NCI-H2171 treated with DMSO at 0.1 percent for 48 hours (cell line): ENCODE data around the gene MRFAP1.
A peak's percentile ranks its signal among the peaks of the same experiment; 100 is the strongest.

Experiments
- DNase-seq: peaks from one replicate; lab custom pipeline; 2025; lab: John Stamatoyannopoulos, UW

Gene MRFAP1

GRCh38 chr4:6640292-6641163 is at the start of gene MRFAP1:
TSS of gene MRFAP1 (plus strand) at chr4:6640685. CDS start at chr4:6640863, 178 bp downstream.
- peak; percentile 86 for DNase-seq

- DNase-seq, result peak; percentile 95
Measured at GRCh38 chr4:6591313-6591712, 49.2 kb upstream of the MRFAP1 start.

GRCh38 chr4:6591781-6592180 is 48.7 kb upstream of the MRFAP1 start:
- DNase-seq, result no peak

DNA sequence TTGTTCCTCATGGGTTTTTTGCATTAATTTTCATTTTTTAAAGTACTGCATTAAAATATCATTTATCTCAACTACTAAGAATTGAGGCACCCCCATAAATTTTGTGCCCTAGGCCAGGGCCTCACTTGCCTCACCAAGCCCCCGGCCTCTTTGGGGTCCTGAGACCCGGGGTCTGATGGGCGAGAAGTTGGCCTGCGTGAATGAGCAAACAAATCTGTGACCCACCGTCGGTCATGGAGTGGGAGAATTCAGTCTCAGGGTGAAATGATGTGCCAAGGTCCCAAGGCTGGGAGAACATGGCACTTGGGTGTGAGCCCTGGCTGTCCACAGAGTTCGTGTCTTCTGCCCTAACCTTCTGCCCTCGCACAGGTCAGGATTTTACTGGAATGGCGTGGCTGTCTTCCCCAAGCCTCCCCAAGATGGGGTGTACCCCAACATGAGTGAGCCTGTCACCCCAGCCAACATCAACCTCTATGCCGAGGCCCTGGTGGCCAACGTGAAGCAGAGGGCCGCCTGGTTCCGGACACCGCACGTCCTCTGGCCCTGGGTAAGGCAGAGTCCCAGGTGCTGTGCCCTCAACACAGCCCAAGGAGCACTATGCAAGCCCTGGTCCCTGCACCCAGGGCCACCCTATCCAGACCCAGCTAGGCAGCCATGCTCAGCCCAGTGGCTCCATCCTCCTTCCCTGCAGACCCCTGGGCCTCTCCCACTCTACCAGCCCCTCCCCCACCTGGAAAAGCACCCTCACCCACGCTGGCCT is 47.5 kb upstream of the MRFAP1 start:
- DNase-seq, result no peak

GRCh38 chr4:6594341-6594740 is 46.1 kb upstream of the MRFAP1 start:
- DNase-seq, result no peak

DNA sequence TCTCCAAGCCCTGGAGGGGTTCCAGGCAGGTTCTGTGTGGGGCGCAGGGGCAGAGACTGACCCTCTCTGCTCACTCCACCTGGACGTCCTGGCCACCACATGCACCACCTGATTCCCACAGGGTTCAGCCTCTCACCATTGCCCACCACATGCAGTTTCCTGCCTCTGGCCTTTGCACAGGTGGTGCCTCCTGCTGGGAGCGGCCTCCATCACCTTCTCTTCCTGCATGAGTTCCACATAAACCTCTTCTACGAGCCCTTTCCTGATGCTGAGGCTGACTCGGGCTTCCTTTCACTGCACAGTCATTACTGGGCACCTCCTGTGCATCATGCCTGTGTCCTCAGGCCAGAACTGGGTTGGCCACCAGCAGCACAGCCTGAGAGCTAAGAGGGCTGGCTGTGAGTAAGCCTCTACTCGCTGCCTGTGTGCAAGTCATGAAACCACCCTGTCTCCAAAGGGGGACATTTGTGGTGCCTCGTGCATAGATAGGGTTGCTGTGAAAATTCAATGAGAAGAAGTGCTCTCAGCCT is 45.6 kb upstream of the MRFAP1 start:
- DNase-seq, result no peak

DNA sequence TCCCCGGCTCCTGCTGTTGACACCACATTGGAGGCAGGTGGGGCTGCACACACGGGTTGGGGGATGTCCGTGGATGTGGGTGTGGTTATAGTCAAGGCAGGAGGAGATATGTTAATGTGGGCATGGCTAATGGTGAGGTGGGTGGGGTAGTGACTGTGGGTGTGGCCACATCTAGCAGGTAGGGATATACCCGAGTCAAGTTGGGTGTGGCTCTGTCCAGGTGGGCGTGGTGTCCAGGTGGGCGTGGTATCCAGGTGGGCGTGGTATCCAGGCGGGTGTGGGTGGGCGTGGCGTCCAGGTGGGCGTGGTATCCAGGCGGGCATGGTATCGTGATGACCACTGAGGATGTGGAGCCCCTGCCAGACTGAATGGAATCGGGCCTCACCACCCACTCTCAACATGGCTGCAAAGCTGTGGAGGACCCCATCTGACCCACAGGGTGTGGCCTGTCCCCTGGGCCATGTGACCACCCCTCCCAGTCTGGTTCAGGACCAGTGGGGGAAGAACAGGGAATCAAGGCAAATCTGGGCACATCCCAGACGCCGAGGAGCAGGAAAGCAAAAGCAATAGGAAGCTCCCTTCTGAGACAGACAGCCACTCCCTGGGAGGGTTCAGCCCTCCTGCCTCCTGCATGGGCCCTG is 44.5 kb upstream of the MRFAP1 start:
- DNase-seq, result no peak

- no peak for DNase-seq
Measured at GRCh38 chr4:6596948-6597347, 43.5 kb upstream of the MRFAP1 start.

GRCh38 chr4:6598127-6598526 is 42.4 kb upstream of the MRFAP1 start:
- no peak for DNase-seq

GRCh38 chr4:6598641-6599040 is 41.8 kb upstream of the MRFAP1 start:
- DNase-seq, result no peak

DNA sequence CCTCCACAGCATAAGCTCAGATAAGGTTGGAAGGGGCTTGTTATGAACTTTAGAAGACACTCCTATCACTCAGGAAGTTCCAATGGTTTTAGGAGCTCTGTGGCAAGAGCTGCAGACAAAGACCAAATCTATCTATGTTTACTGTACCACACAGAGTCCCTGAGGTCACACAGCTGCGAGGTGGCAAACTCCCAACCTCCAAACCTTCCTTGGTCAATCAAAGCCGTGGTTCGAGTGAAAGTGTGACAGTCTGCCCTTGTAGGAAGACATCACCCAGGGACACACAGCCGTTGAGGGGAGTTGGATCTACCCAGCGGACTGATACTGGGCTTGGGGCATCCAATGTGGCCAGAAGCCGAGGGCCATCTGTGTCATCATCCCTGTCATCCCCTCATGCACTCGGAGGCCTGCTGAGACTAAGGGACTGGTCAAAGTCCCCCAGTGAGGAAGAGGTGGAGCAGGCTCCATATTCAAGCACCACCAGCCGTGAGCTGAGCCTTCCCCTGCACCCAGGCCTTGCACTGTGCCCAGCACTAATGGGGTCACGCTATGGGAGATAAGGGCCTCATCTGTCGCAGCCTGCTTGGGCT is 38.7 kb upstream of the MRFAP1 start:
- DNase-seq, result no peak

- DNase-seq, result no peak
Measured at GRCh38 chr4:6602289-6602688, 38.2 kb upstream of the MRFAP1 start.

DNA sequence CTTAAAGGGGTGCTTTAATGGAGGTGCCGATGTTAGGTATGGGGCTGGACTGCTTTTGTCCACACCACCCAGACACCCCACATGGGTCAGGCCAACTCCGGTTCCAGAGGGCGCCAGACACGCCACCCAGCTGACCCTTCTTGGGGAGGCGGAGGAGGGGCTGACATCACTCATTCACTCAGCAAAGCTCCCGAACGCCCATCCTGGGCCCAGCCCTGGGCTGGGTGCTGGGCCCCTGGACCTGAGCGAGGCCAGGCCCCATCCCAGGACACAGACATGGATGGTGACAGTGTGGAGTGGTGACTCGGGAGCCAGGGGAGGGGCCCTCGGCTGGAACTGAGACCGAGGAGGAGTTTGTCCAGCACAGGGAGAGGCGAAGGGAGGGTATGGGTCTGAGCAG is 37.4 kb upstream of the MRFAP1 start:
- DNase-seq, result no peak

GRCh38 chr4:6605114-6605513 is 35.4 kb upstream of the MRFAP1 start:
- no peak for DNase-seq

DNA sequence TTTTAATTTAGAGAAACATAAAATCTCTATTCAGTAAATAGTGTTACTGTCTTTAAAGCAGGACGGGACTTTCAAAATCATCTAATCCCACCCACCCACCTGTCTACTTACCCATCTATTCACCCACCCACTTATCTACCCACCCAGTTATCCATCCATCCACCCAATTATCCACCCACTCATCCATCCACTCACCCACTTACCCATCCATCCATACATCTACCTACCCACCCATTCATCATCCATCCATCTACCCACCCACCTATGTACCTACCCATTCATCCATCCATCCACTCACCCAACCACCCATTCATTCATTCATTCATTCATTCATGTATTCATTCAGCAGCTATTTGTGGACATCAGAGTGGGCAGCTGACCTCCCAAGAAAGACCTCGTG is 34.9 kb upstream of the MRFAP1 start:
- no peak for DNase-seq

- DNase-seq, result no peak
Measured at GRCh38 chr4:6606465-6607235, 33.8 kb upstream of the MRFAP1 start.

- no peak for DNase-seq
Measured at GRCh38 chr4:6607368-6608055, 33.0 kb upstream of the MRFAP1 start.

GRCh38 chr4:6608758-6609414 is 31.6 kb upstream of the MRFAP1 start:
- no peak for DNase-seq

- no peak for DNase-seq
Measured at GRCh38 chr4:6609415-6610079, 30.9 kb upstream of the MRFAP1 start.
